ENCODE results near the gene PTPRN2.
"Not testable (repeated sequence)": the region's sequence is repeated elsewhere in the genome, so short reads cannot be mapped to it uniquely, and the experiment has no call there.

Gene PTPRN2

DNA sequence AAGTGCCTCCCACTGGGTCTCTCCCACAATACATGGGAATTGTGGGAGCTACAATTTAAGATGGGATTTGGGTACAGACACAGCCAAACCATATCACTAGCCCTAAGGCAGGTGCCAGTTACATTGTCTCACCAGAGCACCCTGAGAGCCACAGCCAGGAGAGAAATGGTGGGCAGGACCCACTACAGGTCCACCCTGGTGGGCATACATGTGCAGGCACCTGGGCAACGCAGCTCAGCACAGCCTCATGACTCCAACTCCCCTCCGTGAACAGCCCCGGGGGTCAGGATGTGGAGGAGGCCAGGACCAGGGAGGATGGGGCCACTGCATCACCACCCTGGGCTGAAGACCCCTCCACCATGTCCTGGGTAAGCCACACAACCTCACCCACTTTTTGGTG lies 205.7 kb downstream of the PTPRN2 start:
- DNase-seq: no peak

DNA sequence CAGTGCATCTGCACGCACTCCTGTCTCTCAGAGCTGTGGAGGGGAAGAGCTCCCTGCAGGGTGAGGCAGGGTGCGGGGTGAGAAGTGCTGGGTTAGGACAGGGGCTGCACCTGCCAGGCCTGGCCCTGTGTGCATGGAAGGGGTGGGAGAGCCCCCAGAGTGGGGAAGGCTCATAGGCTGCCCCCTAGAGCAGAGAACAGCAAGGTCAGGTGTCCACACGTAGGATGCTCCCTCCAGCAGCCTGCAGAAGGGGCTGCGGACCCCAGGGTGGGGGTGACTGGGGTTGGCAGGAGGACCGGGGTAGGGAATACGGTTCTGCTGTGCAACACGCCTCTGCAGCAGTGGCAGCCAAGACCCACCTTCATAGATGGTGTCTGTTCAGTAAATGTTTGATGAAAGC lies 208.6 kb downstream of the PTPRN2 start:
- no peak for DNase-seq

- no peak for DNase-seq
These were observed 209.6 kb downstream of the PTPRN2 start for GRCh38 chr7:158377800-158378623.

DNA sequence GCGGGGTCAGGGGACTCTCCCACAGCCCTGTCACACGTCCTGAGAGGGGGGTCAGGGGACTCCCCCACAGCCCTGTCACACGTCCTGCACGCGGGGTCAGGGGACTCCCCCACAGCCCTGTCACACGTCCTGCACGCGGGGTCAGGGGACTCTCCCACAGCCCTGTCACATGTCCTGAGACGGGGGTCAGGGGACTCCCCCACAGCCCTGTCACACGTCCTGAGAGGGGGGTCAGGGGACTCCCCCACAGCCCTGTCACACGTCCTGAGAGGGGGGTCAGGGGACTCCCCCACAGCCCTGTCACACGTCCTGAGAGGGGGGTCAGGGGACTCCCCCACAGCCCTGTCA lies 210.8 kb downstream of the PTPRN2 start:
- not testable (repeated sequence) for DNase-seq

- not testable (repeated sequence) for DNase-seq
These were observed 211.3 kb downstream of the PTPRN2 start for GRCh38 chr7:158376146-158376838.

GRCh38 chr7:158375034-158375433 lies 212.6 kb downstream of the PTPRN2 start:
- DNase-seq: no peak

DNA sequence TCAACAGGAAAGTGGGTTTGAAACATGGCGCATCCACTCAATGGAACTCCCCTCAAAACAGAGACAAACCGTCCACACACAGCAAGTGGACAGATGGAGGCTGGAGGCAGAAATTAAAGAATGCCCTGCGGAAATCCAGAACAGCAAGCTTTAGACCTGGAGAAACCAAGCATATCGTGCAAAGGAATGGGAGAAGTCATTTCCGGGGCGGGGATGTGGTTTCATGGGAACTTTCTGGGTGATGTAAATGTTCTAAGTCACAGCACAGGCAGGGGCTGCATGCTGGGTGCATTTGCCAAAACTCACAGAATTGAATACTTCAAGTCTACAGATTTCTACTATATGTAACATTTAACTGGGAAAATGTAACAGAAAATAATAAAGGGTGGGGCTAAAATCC lies 213.0 kb downstream of the PTPRN2 start:
- no peak for DNase-seq

DNA sequence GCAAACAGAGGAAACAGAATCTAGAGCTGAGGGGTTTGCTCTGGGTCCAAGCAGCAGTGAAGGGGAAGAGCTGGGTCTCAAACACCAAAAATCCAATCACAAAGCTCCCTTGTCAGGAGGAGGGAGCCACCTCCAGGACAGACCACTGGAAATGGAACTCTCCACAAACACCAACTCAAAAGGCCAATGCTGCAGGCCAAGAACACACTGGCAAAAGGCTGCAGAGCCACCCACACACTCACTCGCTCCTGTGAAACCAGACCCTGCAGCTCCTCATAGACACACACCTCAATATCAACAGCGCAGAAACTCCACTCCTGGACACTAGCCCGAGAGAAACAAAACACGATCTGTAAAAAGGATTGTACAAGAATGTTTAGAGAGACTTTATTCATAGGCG lies 213.5 kb downstream of the PTPRN2 start:
- no peak for DNase-seq

DNA sequence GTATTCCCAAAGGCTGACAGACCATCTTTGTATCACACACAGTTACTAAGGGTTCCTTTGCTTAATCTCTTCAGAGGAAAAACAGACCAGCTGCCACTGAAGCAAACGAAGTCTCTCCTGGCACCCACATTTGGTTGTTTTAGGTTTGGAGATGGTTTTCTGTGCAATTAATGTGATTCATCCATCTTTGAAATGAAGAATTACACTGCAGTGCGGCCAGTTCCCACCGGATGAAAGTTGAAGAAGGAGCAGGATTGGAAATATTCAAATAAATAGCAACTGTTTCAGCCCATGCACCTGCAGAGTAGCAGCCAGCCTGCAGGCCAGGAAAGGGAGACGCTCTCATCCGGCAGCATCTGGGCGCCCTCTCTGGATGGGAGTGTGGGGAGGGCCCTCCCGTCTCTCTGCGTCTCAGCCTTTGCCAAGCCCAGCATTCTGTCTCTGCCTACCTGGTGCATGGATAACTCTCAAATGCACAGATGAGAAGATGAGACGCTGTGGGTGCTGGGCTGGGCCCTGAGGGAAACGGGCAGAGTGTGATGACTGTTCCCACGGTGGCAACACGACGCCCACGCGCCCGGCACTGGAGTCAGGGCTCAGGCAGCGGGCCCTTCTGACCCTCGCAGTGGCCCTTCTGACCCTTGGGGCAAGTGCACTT lies 214.0 kb downstream of the PTPRN2 start:
- DNase-seq: no peak

DNA sequence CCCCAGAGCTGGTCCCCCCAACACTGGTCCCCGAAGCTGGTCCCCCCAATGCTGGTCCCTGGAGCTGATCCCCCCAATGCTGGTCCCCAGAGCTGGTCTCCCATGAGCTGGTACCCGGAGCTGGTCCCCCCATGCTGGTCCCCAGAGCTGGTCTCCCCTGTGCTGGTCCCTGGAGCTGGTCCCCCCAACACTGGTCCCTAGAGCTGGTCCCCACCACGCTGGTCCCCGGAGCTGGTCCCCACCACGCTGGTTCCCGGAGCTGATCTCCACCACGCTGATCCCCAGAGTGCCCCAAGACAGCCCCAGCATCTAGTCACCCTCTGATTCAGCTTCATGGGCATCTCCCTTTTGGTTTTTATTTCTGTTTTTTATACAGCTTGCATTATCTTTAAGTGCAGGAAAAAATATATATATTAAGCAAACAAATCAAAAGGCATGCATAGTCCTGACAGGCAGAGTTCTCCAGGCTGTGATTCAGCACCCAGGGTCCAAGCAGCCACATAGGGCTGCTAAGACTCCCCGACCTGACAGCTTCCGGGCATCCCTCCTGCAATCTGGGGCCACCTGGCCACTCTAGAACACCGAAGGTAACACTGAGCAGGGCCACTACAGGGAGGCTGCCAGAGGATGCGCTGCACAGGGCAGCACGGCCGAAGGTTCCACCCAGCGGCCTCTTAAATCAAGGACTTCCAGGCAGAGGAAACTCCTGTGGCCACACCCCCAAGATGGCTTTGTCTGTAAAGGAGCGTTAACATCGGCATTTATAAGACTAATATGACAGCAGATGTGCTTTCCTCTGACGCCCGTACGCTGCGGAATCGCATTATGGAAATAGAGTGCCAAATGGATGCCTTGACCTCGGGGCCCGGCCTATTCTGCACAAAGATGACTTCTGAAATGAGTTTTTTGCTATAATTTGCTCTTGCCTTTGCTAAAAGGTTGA lies 215.0 kb downstream of the PTPRN2 start:
- no peak for DNase-seq

- DNase-seq: no peak
These were observed 215.8 kb downstream of the PTPRN2 start for GRCh38 chr7:158371856-158372255.

DNA sequence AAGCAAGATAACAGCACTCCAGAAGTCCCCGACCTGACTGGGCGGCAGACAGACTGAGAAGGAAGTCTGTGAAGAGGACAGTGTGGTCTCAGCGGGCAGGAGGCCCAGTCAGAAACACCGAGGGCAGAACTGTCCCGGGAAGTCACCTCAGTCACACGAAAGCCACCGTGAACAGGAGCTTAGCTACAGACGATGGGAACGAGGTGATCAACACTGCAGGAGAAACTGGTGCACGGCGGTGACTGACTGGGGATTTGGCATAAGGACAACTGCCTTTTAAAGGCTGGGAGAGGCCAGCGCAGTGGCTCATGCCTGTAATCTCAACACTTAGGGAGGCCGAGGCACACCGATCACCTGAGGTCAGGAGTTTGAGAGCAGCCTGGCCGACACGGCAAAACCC lies 217.8 kb downstream of the PTPRN2 start:
- DNase-seq: no peak

GRCh38 chr7:158369290-158369689 lies 218.3 kb downstream of the PTPRN2 start:
- no peak for DNase-seq

GRCh38 chr7:158368449-158368848 lies 219.2 kb downstream of the PTPRN2 start:
- DNase-seq: no peak

GRCh38 chr7:158367634-158367982 lies 220.0 kb downstream of the PTPRN2 start:
- no peak for DNase-seq

DNA sequence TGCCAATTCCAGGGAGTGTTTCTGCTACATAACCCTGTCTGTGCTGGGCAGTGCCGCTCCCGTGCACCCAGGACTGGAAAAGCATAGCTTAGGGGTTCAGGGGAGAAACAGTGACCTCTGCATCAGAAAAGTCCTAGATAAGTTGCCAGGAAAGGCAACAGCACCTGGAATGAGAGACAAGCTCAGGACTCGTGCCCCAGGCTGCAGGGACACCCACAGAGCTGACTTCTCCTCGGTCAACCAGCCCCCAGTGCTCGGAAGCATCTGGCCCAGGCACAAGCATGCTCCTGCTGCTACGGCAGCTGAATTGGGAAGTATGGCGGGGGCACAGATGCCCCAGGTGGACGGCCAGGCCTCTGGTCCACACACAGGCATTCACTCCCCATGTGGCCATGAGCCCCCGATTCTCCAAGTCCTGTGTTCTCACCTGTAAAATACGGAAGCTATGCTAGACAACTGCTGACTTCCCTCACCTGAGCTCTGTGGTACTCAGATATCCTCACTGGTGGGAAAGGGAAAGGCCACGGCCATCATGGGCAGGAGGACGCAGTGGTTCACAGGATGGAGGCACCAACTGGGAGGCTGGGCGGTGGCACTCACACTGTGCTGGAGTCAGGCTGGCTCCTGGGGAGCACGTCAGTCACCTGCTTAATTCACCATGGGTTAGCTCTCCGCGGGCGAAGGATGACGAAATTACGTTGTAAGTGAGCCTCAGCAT lies 220.5 kb downstream of the PTPRN2 start:
- DNase-seq: no peak

DNA sequence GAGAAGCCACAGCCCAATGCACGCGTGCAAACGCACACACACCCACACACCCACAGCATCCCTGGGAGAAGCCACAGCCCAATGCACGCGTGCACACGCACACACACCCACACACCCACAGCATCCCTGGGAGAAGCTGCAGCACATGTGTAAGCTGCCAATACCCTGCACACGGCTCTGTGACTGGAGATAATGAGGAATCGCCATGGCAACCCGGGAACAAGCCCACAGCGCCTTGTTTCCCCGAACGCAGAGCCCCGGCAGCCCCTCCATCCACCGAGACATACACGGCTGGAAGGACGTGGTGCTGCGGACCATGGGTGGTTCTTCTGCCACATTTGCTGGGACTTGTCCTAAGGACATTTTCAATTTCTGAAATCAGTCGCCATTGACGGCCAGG lies 221.3 kb downstream of the PTPRN2 start:
- no peak for DNase-seq

DNA sequence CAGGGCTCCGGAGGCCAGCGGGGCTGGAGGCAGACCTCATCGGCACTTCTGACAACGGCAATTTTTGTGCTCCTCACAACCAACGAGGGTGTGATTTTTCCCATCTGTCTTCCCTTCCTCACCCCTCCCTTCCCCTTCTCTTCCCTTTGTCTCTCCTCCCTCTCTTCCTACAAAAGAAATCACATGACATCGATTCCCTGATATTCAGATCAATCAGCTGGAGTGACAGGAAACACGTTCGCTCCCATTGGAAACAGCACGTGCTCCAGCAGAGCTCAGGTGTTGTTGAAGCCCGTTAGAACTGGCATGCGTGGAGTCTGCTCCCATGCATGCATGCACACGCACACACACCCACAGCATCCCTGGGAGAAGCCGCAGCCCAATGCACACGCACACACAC lies 222.4 kb downstream of the PTPRN2 start:
- no peak for DNase-seq

- DNase-seq: no peak
These were observed 223.2 kb downstream of the PTPRN2 start for GRCh38 chr7:158364451-158364850.

DNA sequence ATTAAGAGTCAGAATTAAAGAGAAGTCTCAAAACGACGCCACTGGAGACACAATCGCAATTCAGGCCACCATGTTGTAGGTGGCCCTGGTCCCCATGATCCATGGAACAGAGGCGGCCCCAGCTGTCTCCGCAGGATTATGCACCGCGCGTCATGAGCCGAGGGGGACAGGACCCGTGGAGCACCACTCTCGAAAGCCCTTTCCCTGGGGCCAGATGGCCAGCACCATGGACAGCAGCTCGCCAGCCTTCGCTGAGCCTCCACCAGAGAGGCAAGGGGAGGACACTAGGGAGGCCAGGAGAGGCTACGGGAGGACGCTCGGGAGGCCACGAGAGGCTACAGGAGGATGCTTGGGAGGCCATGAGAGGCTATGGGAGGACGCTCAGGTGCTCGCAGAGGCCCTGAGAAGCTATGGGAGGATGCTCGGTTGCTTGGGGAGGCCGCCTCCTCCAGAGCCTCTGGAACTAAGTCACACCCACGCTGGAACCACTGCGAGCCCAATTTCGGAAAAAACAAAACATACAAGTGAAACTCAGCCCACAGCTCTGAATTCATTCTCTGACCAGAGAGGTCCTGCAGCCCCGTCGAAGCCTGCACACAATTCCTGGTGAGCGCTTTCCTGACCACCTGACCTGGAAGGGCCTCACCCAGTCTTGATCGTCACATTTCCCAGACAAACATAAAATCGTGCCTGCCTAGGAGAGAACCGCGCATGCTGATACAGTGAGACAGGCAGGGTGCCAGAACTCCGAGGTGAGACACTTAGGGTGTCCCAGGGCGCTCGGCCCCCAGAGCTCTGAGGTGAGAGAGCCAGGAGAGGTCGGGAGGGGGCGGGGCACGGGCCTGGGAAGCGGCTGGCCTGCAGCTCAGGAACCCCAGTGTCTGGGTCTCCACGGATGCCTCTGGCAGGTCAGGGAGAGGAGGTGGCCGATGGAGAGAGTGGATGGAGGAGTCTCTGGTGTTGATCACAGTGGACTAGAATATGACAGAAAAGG lies 224.4 kb downstream of the PTPRN2 start:
- no peak for DNase-seq

- no peak for DNase-seq
These were observed 225.6 kb downstream of the PTPRN2 start for GRCh38 chr7:158362001-158362400.
